Neuronal stem cell (in vitro differentiated cells): Measurements from ENCODE around the gene DUSP1.

Experiments
- DNase-seq: peaks from one replicate; pipeline ENCODE4 v3.0.0-alpha.2; 2013; ENCODE audit warnings: low spot score
- H2AFZ ChIP-seq: one replicate; pipeline ENCODE4 v1.6.1; 2013; ENCODE audit warnings: mild to moderate bottlenecking, low read length, inconsistent platforms
- H2AK5ac ChIP-seq: 2 replicates; pipeline ENCODE4 v1.6.1; 2013; ENCODE audit warnings: low read depth, mild to moderate bottlenecking, inconsistent platforms, low read length, moderate library complexity, mixed read lengths
- H2BK120ac ChIP-seq: 2 replicates; pipeline ENCODE4 v1.6.1; 2013; ENCODE audit warnings: low read depth, mild to moderate bottlenecking, inconsistent platforms, low read length, moderate library complexity, mixed read lengths
- H2BK12ac ChIP-seq: one replicate; pipeline ENCODE4 v1.6.1; 2013; ENCODE audit warnings: low read length, inconsistent platforms
- H2BK15ac ChIP-seq: 2 replicates; pipeline ENCODE4 v1.6.1; 2013; ENCODE audit warnings: mild to moderate bottlenecking, low read length, inconsistent platforms, mixed read lengths
- H2BK5ac ChIP-seq: one replicate; pipeline ENCODE4 v1.6.1; 2013; ENCODE audit warnings: inconsistent platforms, mild to moderate bottlenecking, low read length, moderate library complexity
- H3K14ac ChIP-seq: one replicate; pipeline ENCODE4 v1.6.1; 2013; ENCODE audit warnings: low read length, inconsistent platforms
- H3K18ac ChIP-seq: 2 replicates; pipeline ENCODE4 v1.6.1; 2013; ENCODE audit warnings: low read length, inconsistent platforms
- H3K23ac ChIP-seq: 2 replicates; pipeline ENCODE4 v1.6.1; 2013; ENCODE audit warnings: low read depth, mild to moderate bottlenecking, mixed read lengths, low read length, inconsistent platforms; ENCODE audit not compliant: poor library complexity
- H3K27ac ChIP-seq: replicated peaks from 3 replicates; pipeline ENCODE4 v1.5.1; 2013; ENCODE audit warnings: low read length, inconsistent platforms
- H3K27me3 ChIP-seq, 3 experiments: 2 replicates each; pipeline ENCODE4 v1.6.1; 2013; ENCODE audit warnings: low read length in 3 of 3, mild to moderate bottlenecking in 2 of 3, inconsistent platforms in 1 of 3, low read depth in 1 of 3, mixed read lengths in 1 of 3, moderate library complexity in 1 of 3; ENCODE audit not compliant: control insufficient read depth in 3 of 3, insufficient read depth in 3 of 3
- H3K36me3 ChIP-seq, 2 donors: replicated peaks in 1 of 2; 2 replicates each; pipeline ENCODE4 v1.6.1; 2013; ENCODE audit warnings: low read length in 2 of 2; ENCODE audit not compliant: control insufficient read depth in 2 of 2, insufficient read depth in 2 of 2
- H3K4ac ChIP-seq: 2 replicates; pipeline ENCODE4 v1.6.1; 2013; ENCODE audit warnings: inconsistent platforms, mild to moderate bottlenecking, low read length, moderate library complexity
- H3K4me1 ChIP-seq, 2 donors: 1 replicate in 1 of 2; 2 replicates in 1 of 2; pipeline ENCODE4 v1.6.1; 2013; ENCODE audit warnings: low read length in 2 of 2, low read depth in 1 of 2; ENCODE audit not compliant: control insufficient read depth in 2 of 2, insufficient read depth in 1 of 2
- H3K4me2 ChIP-seq: one replicate; pipeline ENCODE4 v1.6.1; 2013; ENCODE audit warnings: mild to moderate bottlenecking, low read length, inconsistent platforms; ENCODE audit not compliant: insufficient read depth, poor library complexity, severe bottlenecking
- H3K4me3 ChIP-seq, 2 donors: 2 replicates each; pipeline ENCODE4 v1.5.1; 2013; ENCODE audit warnings: low read length in 2 of 2, mild to moderate bottlenecking in 2 of 2, inconsistent platforms in 1 of 2, moderate library complexity in 1 of 2
- H3K79me1 ChIP-seq: one replicate; pipeline ENCODE4 v1.6.1; 2013; ENCODE audit warnings: low read depth, mild to moderate bottlenecking, inconsistent platforms, low read length, moderate library complexity
- H3K9ac ChIP-seq: one replicate; pipeline ENCODE4 v1.6.1; 2013; ENCODE audit warnings: mild to moderate bottlenecking, low read depth, low read length, inconsistent platforms; ENCODE audit not compliant: poor library complexity
- H3K9me3 ChIP-seq, 2 donors: replicated peaks in 1 of 2; 2 replicates each; pipeline versions ENCODE3 to v1.6.1; 2013; ENCODE audit warnings: low read length in 2 of 2, mild to moderate bottlenecking in 2 of 2, inconsistent platforms in 1 of 2, low read depth in 1 of 2, mixed read lengths in 1 of 2, moderate library complexity in 1 of 2; ENCODE audit not compliant: control insufficient read depth in 2 of 2, insufficient read depth in 1 of 2
- H4K8ac ChIP-seq: one replicate; pipeline ENCODE4 v1.6.1; 2013; ENCODE audit warnings: low read depth, mild to moderate bottlenecking, inconsistent platforms, low read length, moderate library complexity
- H4K91ac ChIP-seq: one replicate; pipeline ENCODE4 v1.6.1; 2013; ENCODE audit warnings: low read length, low read depth, mild to moderate bottlenecking, inconsistent platforms; ENCODE audit not compliant: poor library complexity
- WGBS, 2 donors: extraction: QIAGEN DNeasy Blood & Tissue Kit; methylation state at CpG; one replicate each; pipeline ENCODE4 v1.1.7; 2013; ENCODE audit warnings: missing lambda C conversion rate in 2 of 2, mixed read lengths in 1 of 2; ENCODE audit not compliant: insufficient read length in 2 of 2, insufficient replicate concordance in 1 of 2; ENCODE audit errors: extremely low coverage in 2 of 2; 5-methylcytosine and 5-hydroxymethylcytosine counted together

Gene DUSP1

GRCh38 chr5:172749881-172750633 is 20.9 kb downstream of the DUSP1 start:
- no peak overlapping the region for H2BK15ac ChIP-seq
- H3K9ac ChIP-seq: no peak overlapping the region
- H3K14ac ChIP-seq: no peak overlapping the region
- H3K36me3 ChIP-seq: no peaks in the 10 kb centered on the region
- H3K27ac ChIP-seq: no peak overlapping the region
- H3K23ac ChIP-seq: no peak overlapping the region
- no CpG with 5 or more reads among the region's 19 CpGs for WGBS, 2 donors
- no peak overlapping the region for H3K18ac ChIP-seq
- H3K4me3 ChIP-seq: no peak overlapping the region
- H3K4me2 ChIP-seq: no peak overlapping the region
- H2BK12ac ChIP-seq: no peak overlapping the region
- peaks cover 4 to 12% of the 10 kb centered on the region in 2 donors for H3K9me3 ChIP-seq
- no peaks in the 10 kb centered on the region for H3K79me1 ChIP-seq
- H2AK5ac ChIP-seq: no peak overlapping the region
- no peak overlapping the region for H4K91ac ChIP-seq
- no peak overlapping the region for H3K4ac ChIP-seq
- peaks cover 0 to 5% (median 0%) of the 10 kb centered on the region in 3 experiments for H3K27me3 ChIP-seq
- H2BK120ac ChIP-seq: no peak overlapping the region
- no peak overlapping the region for H4K8ac ChIP-seq
- peaks cover 2 to 3% of the 10 kb centered on the region in 2 donors for H3K4me1 ChIP-seq
- H2AFZ ChIP-seq: peak overlapping the region; percentile 30
- H2BK5ac ChIP-seq: no peak overlapping the region
- DNase-seq: no peak

- Histone ChIP-seq H3K27me3 (peaks cover 0 to 5% (median 0%) of the 10 kb centered on the region in 3 experiments), H2BK15ac (no peak overlapping the region), H3K79me1 (no peaks in the 10 kb centered on the region), H3K18ac (no peak overlapping the region), H2BK120ac (no peak overlapping the region), H3K9me3 (peaks cover 4 to 12% of the 10 kb centered on the region in 2 donors), H3K9ac (no peak overlapping the region), H3K4me1 (peaks cover 2 to 3% of the 10 kb centered on the region in 2 donors), H4K8ac (no peak overlapping the region), H2BK12ac (no peak overlapping the region), H2BK5ac (no peak overlapping the region), H3K23ac (no peak overlapping the region), H2AK5ac (no peak overlapping the region), H3K36me3 (no peaks in the 10 kb centered on the region), H3K27ac (no peak overlapping the region), H2AFZ (no peak overlapping the region), H4K91ac (no peak overlapping the region), H3K4me2 (no peak overlapping the region), H3K4ac (no peak overlapping the region), H3K4me3 (no peak overlapping the region), H3K14ac (no peak overlapping the region)
- no peak for DNase-seq
- no CpG with 5 or more reads among the region's 7 CpGs for WGBS, 2 donors
Measured at GRCh38 chr5:172749076-172749475, 21.9 kb downstream of the DUSP1 start.

DNA sequence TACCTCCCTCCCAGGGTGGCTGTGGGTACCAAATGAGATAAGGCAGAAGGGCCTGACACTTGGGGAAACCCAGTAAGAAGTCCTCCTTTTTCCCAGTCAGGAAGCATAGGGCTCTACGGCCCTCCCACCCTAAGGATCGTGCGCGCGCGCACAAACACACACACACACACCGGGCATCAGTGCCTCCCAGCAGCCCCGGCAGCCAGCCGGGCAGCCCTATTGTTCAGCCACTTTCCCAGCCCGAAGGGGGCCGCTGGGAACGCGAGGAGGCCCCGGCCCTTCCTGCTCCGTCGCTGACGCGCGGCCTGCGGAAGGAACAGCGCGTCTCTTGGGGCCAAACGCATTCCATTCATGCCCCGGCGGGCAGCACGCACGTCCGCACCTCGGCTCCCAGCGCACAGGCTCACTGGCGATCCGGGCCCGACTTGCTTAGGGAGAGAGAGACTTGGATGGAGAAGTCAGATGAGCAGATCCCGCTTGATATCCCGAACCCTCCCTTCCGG is 22.6 kb downstream of the DUSP1 start:
- Histone ChIP-seq H2BK5ac (no peak overlapping the region), H2AK5ac (peak overlapping the region; percentile 54), H3K9ac (no peak overlapping the region), H3K9me3 (peaks cover 4 to 12% of the 10 kb centered on the region in 2 donors), H4K91ac (no peak overlapping the region), H2BK12ac (no peak overlapping the region), H3K4me2 (no peak overlapping the region), H2BK120ac (no peak overlapping the region), H3K79me1 (no peaks in the 10 kb centered on the region), H2BK15ac (no peak overlapping the region), H3K27ac (no peak overlapping the region), H3K4me1 (peaks cover 2 to 3% of the 10 kb centered on the region in 2 donors), H3K14ac (no peak overlapping the region), H3K23ac (peak overlapping the region; percentile 26), H4K8ac (no peak overlapping the region), H2AFZ (no peak overlapping the region), H3K4ac (no peak overlapping the region), H3K27me3 (peaks cover 0 to 5% (median 0%) of the 10 kb centered on the region in 3 experiments), H3K36me3 (no peaks in the 10 kb centered on the region), H3K4me3 (no peak overlapping the region), H3K18ac (peak overlapping the region; percentile 78)
- no peak for DNase-seq
- no CpG with 5 or more reads among the region's 36 CpGs for WGBS, 2 donors

GRCh38 chr5:172747471-172747870 is 23.5 kb downstream of the DUSP1 start:
- Histone ChIP-seq H2AK5ac (no peak overlapping the region), H3K27me3 (peaks cover 0 to 3% (median 0%) of the 10 kb centered on the region in 3 experiments), H3K79me1 (no peaks in the 10 kb centered on the region), H3K4me1 (peaks cover 2 to 3% of the 10 kb centered on the region in 2 donors), H3K9ac (no peak overlapping the region), H3K4ac (no peak overlapping the region), H3K27ac (no peak overlapping the region), H2AFZ (no peak overlapping the region), H3K18ac (no peak overlapping the region), H2BK120ac (no peak overlapping the region), H4K91ac (no peak overlapping the region), H3K4me3 (no peak overlapping the region), H3K14ac (no peak overlapping the region), H3K4me2 (no peak overlapping the region), H4K8ac (no peak overlapping the region), H2BK12ac (no peak overlapping the region), H3K9me3 (peaks cover 4 to 12% of the 10 kb centered on the region in 2 donors), H2BK15ac (no peak overlapping the region), H3K23ac (no peak overlapping the region), H3K36me3 (no peaks in the 10 kb centered on the region), H2BK5ac (no peak overlapping the region)
- DNase-seq: no peak
- WGBS, 2 donors: no CpG with 5 or more reads among the region's 3 CpGs
